Tibial artery (tissue), 4 donors: ENCODE data around the gene GPATCH8.
A peak's percentile ranks its signal among the peaks of the same experiment; 100 is the strongest.

Experiments used
- DNase-seq, 2 donors: peaks; one replicate each; pipeline ENCODE4 v3.0.0-alpha.2; 2019
- H3K27ac ChIP-seq, 2 donors: fragments of 200-600 bp; sonication (generic) in 1 of 2; 1 replicate in 1 of 2; 2 replicates in 1 of 2; pipeline ENCODE4 v1.5.1; 2018 to 2019; ENCODE audit warnings: mild to moderate bottlenecking in 1 of 2
- H3K27me3 ChIP-seq, 2 donors: fragments of 200-600 bp; sonication (generic) in 1 of 2; one replicate each; pipeline versions ENCODE4 v1.5.1 to v1.6.0; 2016 to 2019
- H3K36me3 ChIP-seq, 3 donors: fragments of 200-600 bp; sonication (generic) in 2 of 3; one replicate each; pipeline ENCODE4 v1.5.1; 2016 to 2019; ENCODE audit warnings: mild to moderate bottlenecking in 2 of 3
- H3K4me1 ChIP-seq, 4 donors: fragments of 200-600 bp; sonication (generic) in 2 of 4; 1 replicate in 3 of 4; 2 replicates in 1 of 4; pipeline ENCODE4 v1.5.1; 2016 to 2019
- H3K4me3 ChIP-seq, 2 donors: fragments of 200-600 bp; sonication (generic) in 1 of 2; 1 replicate in 1 of 2; 2 replicates in 1 of 2; pipeline ENCODE4 v1.5.1; 2018 to 2019; ENCODE audit warnings: mild to moderate bottlenecking in 2 of 2
- H3K9me3 ChIP-seq, 3 donors: fragments of 200-600 bp; sonication (generic) in 1 of 3; one replicate each; pipeline ENCODE4 v1.5.1; 2016 to 2019
- CTCF ChIP-seq, 2 experiments: fragments of 200-600 bp in 1 of 2; fragments of 450-650 bp in 1 of 2; IDR thresholded peaks; one replicate each; pipeline ENCODE4 v1.5.1; 2017 to 2019; ENCODE audit warnings: antibody characterized with exemption in 2 of 2, mild to moderate bottlenecking in 1 of 2, moderate library complexity in 1 of 2
- intact Hi-C: fragments of 100-400 bp; cut with DNase I; formaldehyde crosslinking; loops from one replicate; pipeline ENCODE4 v1.15.0; 2023; ENCODE audit warnings: low total_unique reads

The GPATCH8 gene

DNA sequence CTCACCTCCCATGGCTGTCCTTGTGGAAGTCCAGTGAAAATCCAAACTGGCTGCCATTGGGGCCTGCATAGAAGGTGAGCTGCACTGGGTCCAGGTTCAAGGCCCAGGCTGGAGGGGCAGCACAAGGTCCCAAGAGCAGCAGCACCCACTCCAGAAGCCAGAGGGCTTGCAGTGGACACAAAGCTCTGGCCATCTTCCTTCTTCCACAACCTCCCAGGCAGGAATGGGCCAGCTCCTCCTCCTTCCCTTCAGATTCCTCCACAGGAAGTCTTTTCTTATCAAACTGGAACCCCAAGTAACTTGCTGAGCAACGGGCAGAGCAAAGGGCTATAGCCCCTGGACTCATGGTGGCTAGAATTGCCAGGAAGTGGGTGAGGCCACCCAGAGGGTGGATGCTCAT is 113.9 kb downstream of the GPATCH8 start, which contains the start of gene ITGA2B:
Gene ITGA2B (minus strand): TSS at position 369 of the 400 bp plus-strand sequence. CDS start 176 bp downstream, at position 193.
- Histone ChIP-seq H3K4me3 (no peak within 1 kb of the TSS), H3K9me3 (no peaks in the 10 kb centered on the region), H3K27ac (no peak within 1 kb of the TSS), H3K4me1 (peaks cover 0 to 24% (median 18%) of the 10 kb centered on the region in 4 donors), H3K27me3 (peaks cover 0 to 18% of the 10 kb centered on the region in 2 donors), H3K36me3 (no peaks in the 10 kb centered on the region)
- TF ChIP-seq CTCF (IDR thresholded peaks at IDR 0.05), result no peak
- DNase-seq, result no peak
- intact Hi-C loops, result no loop called here

DNA sequence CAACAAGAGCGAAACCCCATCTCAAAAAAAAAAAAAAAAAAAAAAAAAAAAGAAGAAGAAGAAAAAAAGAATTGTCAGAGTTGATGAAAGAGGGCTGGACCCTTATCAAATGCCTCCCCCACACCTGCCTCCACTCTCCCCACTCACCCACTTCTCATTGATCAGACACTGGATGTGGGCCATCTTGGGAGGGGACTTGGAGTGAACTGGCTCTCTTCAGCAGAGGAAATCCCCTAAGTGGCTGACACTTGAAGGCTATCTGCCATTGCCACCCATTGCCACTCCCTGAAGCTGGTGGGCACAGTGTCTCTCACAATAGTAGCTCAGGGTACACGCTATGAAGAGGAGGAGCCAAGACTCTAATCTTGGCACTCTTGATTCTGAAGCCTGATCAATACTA is 115.4 kb downstream of the GPATCH8 start:
- no peak for TF ChIP-seq CTCF (IDR thresholded peaks at IDR 0.05)
- intact Hi-C loops, result no loop called here
- no peaks in the 10 kb centered on the region for H3K36me3 ChIP-seq

DNA sequence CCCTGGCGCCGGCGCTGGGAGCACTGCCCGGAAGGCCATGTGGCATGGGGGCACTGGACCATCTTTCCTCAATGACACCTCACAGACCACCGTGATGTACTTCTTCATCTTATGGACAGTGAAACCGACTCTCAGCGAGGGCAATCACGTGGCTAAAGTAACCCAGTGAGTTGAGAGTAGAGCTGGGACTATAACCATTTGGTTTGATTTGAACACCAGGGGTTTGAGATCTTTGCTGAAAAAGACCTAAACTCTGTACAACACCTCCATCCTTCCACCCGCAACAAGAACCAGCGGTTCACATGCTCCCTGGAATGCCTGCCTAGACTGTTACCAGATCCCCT is 117.1 kb downstream of the GPATCH8 start:
- H3K4me3 ChIP-seq, result peak overlapping the region in 1 of 2 donors; percentile 55
- H3K4me1 ChIP-seq, result peaks cover 0 to 20% (median 18%) of the 10 kb centered on the region in 4 donors
- no peak for TF ChIP-seq CTCF (IDR thresholded peaks at IDR 0.05)
- H3K27me3 ChIP-seq, result peaks cover 0 to 29% of the 10 kb centered on the region in 2 donors
- DNase-seq, result no peak
- no peaks in the 10 kb centered on the region for H3K9me3 ChIP-seq
- H3K36me3 ChIP-seq, result no peaks in the 10 kb centered on the region
- no peak overlapping the region for H3K27ac ChIP-seq
- intact Hi-C loops, result no loop called here

More for the DNA sequence above, 115.4 kb downstream of the GPATCH8 start:
- Histone ChIP-seq H3K4me1 (peaks cover 0 to 21% (median 18%) of the 10 kb centered on the region in 4 donors), H3K27ac (no peak overlapping the region), H3K27me3 (peaks cover 0 to 29% of the 10 kb centered on the region in 2 donors), H3K4me3 (no peak overlapping the region), H3K9me3 (no peaks in the 10 kb centered on the region)
- DNase-seq, result no peak

DNA sequence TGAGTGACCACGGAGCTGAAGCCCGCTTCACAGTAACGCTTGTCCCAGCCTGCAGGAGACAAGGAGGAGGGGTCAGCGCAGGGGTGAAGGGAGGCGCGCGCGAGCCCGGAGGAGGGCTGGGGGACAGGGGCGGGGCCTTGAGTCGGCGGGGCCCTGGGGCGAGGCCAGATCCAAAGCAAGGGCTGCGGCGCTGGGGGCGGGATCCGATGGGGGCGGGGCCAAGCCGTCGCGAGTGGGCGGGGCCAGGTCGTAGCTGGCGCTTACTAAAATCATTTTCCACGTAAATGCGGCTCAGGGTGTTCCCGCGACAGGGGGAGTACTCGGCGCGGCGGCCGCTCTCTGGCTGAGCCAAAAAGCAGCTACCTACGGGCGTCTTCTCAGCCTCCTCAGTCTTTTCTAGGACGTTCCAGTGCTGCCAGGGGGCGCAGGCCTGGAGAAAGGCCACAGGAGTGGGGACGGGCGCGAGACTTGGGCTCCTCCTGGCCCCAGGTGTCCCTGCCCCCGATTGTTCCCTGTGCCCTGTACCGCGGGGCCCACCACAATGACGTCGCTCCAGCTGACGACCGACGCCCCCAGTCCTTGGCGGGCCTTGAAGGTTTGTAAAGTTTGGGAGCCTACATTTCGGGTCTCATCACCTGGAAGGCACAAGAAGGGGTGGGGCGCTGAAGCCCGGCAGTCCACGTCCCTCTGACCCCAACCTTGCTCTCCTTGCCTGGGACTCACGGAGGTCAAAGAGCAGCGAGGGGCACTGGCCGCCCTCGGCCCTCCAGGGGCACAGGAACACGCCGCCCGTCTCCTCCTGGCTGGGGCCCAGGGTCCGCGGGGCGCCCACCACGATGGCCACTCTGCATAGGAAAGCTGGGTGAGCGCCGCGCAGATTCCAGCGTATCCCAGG is 117.7 kb downstream of the GPATCH8 start:
- H3K36me3 ChIP-seq, result no peaks in the 10 kb centered on the region
- peaks cover 0 to 33% of the 10 kb centered on the region in 2 donors for H3K27me3 ChIP-seq
- H3K4me1 ChIP-seq, result peaks cover 0 to 20% (median 18%) of the 10 kb centered on the region in 4 donors
- peak in 1 of 2 experiments; percentile 5 for TF ChIP-seq CTCF (IDR thresholded peaks at IDR 0.05)
- DNase-seq, result peak; percentile 61 to 83
- H3K9me3 ChIP-seq, result no peaks in the 10 kb centered on the region
- no peak overlapping the region for H3K27ac ChIP-seq
- intact Hi-C loops, result no loop called here
- peak overlapping the region; percentile 43 to 55 for H3K4me3 ChIP-seq

DNA sequence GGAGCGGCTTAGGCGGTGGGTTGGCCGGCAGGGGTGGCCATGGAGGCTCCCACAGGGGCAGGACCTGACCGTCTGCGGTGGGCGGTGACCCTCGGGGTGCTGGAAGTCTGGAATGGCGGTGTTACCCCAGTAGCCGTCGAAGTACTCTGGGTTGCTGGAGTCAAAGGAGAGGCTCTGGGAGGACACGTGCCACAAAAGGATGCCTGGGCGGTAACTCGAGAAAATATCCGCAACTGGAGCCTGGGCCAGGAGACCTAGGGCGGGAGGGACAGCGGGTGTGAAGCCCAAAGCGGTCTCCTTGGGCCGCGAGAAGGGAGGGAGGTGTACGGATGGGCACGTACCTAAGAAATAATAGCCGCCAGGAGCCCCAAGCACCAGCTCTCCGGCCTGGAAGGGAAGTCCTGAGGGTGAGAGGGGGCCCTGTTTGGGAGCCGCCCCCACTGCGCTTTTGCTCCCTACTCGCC is 118.4 kb downstream of the GPATCH8 start:
- DNase-seq, result no peak
- intact Hi-C loops, result no loop called here
- peaks cover 0 to 39% of the 10 kb centered on the region in 2 donors for H3K27me3 ChIP-seq
- H3K36me3 ChIP-seq, result no peaks in the 10 kb centered on the region
- no peak overlapping the region for H3K27ac ChIP-seq
- TF ChIP-seq CTCF (IDR thresholded peaks at IDR 0.05), result no peak
- H3K4me3 ChIP-seq, result peak overlapping the region; percentile 43 to 55
- peaks cover 0 to 20% (median 18%) of the 10 kb centered on the region in 4 donors for H3K4me1 ChIP-seq
- H3K9me3 ChIP-seq, result no peaks in the 10 kb centered on the region
